DMS79 treated with DMSO at 0.1 percent for 48 hours (cell line): Measurements from ENCODE around the gene CARD8.
"Not testable (repeated sequence)": the region's sequence is repeated elsewhere in the genome, so short reads cannot be mapped to it uniquely, and the experiment has no call there.

Source experiments
- DNase-seq: peaks from one replicate; lab custom pipeline; 2025; lab: John Stamatoyannopoulos, UW

CARD8 gene, protein sequence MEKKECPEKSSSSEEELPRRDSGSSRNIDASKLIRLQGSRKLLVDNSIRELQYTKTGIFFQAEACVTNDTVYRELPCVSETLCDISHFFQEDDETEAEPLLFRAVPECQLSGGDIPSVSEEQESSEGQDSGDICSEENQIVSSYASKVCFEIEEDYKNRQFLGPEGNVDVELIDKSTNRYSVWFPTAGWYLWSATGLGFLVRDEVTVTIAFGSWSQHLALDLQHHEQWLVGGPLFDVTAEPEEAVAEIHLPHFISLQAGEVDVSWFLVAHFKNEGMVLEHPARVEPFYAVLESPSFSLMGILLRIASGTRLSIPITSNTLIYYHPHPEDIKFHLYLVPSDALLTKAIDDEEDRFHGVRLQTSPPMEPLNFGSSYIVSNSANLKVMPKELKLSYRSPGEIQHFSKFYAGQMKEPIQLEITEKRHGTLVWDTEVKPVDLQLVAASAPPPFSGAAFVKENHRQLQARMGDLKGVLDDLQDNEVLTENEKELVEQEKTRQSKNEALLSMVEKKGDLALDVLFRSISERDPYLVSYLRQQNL

GRCh38 chr19:48255376-48256303, at the start of gene CARD8:
Gene CARD8 (minus strand): TSS chr19:48255912. CDS start chr19:48241020, 14,892 bp downstream.
- DNase-seq = peak; percentile 94

DNA sequence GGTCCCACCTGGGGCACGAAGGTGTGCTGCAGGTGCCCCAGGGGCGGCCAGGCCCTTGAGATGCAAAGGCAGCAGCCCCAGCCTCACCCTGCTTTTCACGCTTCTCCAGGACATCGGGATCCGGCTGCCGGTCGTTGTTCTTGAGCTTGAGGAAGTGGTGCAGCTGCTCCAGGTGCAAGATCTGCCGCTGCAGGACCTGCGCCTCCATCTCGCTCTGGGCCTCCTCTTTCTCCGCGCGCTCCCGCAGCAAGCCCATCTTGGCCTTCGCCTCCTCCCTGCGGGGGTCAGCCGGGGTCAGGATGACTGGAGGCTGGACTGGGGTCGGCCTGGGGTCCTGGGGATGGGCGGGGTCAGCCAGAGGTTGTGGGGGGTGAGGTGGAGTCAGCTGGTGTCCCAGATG, 48.2 kb upstream of the CARD8 start:
- no peak for DNase-seq

GRCh38 chr19:48303367-48303766, 47.7 kb upstream of the CARD8 start:
- no peak for DNase-seq

GRCh38 chr19:48302600-48302959, 46.9 kb upstream of the CARD8 start:
- no peak for DNase-seq

DNA sequence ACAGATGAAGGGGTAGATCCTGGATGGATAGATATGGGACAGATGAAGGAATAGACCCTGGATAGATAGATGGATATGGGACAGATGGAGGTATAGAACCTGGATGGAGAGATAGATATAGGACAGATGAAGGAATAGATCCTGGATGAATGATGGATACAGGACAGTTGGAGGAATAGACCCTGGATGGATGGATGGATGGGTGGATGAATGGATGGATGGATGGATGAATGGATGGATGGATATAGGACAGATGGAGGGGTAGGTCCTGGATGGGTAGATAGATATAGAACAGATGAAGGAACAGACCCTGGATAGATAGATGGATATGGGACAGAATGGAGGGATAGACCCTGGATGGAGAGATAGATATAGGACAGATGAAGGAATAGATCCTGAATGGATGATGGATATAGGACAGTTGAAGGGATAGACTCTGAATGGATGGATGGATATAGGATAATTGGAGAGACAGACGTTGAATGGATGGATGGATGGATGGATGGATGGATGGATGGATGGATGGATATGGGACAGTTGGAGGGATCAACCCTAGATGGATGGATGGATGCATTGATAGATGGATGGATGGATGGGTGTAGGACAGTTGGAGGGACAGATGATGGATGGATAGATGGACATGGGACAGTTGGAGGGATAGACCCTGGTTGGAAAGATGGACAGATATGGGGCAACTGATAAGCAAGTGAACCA, 46.3 kb upstream of the CARD8 start:
- no peak for DNase-seq

- no peak for DNase-seq
Measured at GRCh38 chr19:48297975-48298374, 42.3 kb upstream of the CARD8 start.

GRCh38 chr19:48296963-48297734, 41.4 kb upstream of the CARD8 start:
- DNase-seq = no peak

- peak; percentile 19 for DNase-seq
Measured at GRCh38 chr19:48295458-48295857, 39.7 kb upstream of the CARD8 start.

DNA sequence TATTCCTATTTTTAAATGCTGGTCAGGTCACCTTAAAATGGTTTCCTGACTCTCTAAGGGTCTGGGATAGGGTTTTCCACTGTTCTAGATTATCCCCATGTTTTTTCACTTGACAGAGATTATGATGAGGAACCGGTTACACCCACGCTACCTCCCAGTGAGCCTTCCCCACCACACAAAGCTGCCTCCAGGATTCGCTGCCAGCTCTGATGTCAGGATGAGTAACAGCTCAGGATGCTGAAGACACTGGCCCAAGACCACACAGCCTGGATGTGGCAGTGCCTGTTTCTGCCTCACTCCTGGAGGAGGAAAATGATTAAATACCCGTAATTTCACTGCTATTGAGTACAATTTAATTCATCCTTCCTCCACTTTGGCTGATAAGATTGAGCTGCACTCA, 37.1 kb upstream of the CARD8 start:
- DNase-seq = no peak

GRCh38 chr19:48291489-48291815, 35.7 kb upstream of the CARD8 start:
- DNase-seq = not testable (repeated sequence)

DNA sequence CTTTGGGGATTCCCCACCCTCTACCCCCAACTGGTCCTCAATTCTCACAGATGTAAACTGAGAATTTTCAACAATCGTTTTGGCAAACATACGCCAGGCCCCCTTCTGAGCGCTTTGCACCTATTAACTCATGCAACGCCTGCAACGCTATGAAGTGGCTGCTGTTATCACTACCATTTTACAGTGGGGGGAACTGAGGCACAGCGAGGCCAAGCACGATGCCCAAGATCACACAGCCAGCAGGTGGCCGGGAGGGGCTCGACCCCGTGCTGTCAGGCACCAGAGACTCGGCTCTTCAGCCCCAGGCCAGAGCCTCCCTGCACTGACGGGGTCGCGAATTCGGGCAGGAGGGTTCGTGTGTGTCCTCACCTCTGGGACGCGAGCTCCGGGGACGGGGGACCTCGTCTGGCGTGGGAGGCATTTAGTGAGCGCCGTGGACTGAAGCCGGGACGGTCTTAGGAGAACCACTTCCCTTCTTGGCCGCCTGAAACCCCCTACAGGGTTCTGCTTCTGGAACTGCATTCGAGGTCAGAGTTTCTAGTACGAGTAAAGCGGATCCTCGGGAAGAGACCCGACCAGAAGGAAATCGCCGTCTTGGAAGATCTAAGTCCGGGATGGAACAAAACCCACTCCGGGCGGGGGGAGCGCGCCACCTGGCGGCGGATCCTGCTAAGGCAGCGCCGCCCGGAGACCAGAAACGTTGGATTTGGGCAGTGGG, 35.2 kb upstream of the CARD8 start:
- DNase-seq = peak; percentile 68

- DNase-seq = no peak
Measured at GRCh38 chr19:48290401-48290770, 34.7 kb upstream of the CARD8 start.

DNA sequence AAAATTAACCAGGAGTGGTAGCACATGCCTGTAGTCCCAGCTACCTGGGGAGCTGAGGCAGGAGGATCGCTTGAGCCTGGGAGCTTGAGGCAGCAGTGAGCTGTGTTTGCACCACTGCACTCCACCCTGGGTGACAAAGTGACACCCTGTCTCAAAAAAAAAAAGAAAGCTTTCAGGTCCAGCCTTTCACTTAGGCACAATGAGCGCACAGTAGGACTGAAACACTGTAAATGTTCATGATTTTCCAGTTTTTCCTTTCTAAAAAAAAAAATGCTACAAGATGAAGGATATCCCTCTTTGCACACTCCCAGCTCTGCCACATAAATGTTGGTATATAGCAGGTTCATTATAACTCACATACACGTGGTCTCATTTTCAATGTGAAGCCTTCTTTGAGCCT, 32.0 kb upstream of the CARD8 start:
- no peak for DNase-seq

DNA sequence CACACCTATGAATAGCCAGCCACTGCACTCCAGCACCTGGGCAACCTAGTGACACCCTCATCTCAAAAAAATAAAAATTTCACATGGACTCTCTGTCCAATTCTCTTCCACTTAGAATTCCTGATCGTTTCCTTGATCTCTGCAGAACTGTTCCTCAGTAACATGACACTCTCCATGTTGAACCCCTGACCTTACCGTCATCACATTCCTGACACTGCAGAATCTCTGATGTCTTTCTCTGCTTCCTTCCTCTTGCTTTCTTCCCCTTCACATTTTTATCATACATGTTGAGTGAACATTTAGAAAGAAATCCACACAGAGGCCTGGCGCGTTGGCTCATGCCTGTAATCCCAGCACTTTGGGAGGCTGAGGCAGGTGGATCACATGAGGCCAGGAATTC, 29.2 kb upstream of the CARD8 start:
- DNase-seq = no peak

GRCh38 chr19:48283908-48284307, 28.2 kb upstream of the CARD8 start:
- no peak for DNase-seq

DNA sequence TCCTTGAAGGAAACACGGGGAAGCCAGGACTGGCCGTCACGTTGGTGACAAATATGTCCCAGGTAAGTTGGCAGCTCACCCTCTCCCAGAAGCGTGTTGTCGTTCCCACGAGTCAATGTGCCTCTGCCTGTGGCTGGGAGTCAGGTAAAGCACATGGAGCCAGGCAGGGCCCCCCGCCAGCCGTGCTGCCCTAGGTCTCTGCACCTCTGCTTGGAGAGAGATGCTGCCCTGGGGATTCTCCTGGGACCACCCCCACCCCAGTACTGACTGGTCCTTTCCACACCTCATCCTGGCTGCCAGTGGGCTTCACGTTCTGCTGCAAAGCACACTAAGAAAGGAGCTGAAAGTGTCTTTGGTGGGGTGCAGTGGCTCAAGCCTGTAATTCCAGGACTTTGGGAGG, 24.0 kb upstream of the CARD8 start:
- no peak for DNase-seq

DNA sequence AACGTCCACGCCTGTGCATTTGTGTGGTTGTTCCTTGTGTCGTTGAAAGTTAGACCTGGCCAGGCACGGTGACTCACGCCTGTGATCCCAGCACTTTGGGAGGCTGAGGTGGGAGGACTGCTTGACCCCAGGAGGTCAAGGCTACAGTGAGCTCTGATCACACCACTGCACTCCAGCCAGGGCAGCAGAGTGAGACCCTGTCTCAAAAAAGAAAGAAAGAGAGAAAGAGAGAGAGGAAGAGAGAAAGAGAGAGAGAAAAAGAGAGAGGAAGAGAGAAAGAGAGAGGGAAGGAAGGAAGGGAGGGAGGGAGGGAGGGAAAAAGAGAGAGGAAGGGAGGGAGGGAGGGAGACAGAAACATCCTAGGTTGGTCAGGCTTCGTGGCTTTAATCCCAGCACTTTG, 19.2 kb upstream of the CARD8 start:
- no peak for DNase-seq

DNA sequence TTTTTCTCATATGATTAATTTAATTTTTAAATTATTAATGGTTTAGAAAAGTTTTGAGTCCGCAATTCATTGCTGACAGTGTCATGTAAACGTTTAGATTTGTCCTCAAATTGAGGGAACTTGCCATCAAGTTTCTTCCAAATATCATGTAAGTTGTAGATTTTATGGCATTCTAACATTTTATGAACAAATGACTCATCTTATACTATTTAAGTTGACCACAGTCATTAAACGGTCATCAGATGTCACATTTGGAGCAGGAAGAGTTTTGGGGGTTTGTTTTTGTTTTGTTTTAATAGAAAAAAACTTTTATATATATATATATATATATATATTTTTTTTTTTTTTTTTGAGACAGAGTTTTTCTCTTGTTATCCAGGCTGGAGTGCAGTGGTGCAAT, 18.5 kb upstream of the CARD8 start:
- no peak for DNase-seq

- DNase-seq = peak; percentile 92
Measured at GRCh38 chr19:48271531-48272151, 15.9 kb upstream of the CARD8 start.

- not testable (repeated sequence) for DNase-seq
Measured at GRCh38 chr19:48269617-48270026, 13.9 kb upstream of the CARD8 start.
